HEK293 (cell line): Measurements from ENCODE around the gene PBRM1.
"Not testable (repeated sequence)": the region's sequence is repeated elsewhere in the genome, so short reads cannot be mapped to it uniquely, and the experiment has no call there.

Experiments
- CTCF ChIA-PET: fragments of 350-600 bp; formaldehyde crosslinking; extraction: SDS; loops from one replicate; lab custom pipeline; 2021; ENCODE audit warnings: antibody characterized with exemption; lab: Yijun Ruan, JAX
- POLR2A ChIA-PET: fragments of 300-600 bp; formaldehyde crosslinking; extraction: SDS; loops from one replicate; lab custom pipeline; 2020; ENCODE audit warnings: antibody characterized with exemption, inconsistent platforms; lab: Yijun Ruan, JAX
- H3K27ac ChIP-seq: fragments of 200-500 bp; sonication (Bioruptor generic); 2 replicates; pipeline ENCODE4 v1.5.1; 2014; ENCODE audit warnings: low read depth, low read length, control low read depth, inconsistent platforms; ENCODE audit errors: extremely low read depth
- H3K36me3 ChIP-seq, 2 experiments: fragments of 200-500 bp in 1 of 2; sonication (Bioruptor generic) in 1 of 2; 1 replicate in 1 of 2; 2 replicates in 1 of 2; pipeline ENCODE4 v1.5.1; 2014 to 2017; ENCODE audit warnings: inconsistent platforms in 2 of 2, low read length in 2 of 2; ENCODE audit not compliant: control insufficient read depth in 2 of 2, insufficient read depth in 1 of 2
- H3K4me1 ChIP-seq: fragments of 200-500 bp; sonication (Bioruptor generic); 2 replicates; pipeline ENCODE4 v1.5.1; 2014; ENCODE audit warnings: mild to moderate bottlenecking, low read length, inconsistent platforms; ENCODE audit not compliant: control insufficient read depth, insufficient read depth
- H3K4me3 ChIP-seq: 2 replicates; pipeline ENCODE4 v1.5.1; 2011; ENCODE audit warnings: low read depth, mild to moderate bottlenecking, control low read depth, low read length, moderate library complexity
- H3K9me3 ChIP-seq: fragments of 200-500 bp; sonication (Bioruptor generic); 2 replicates; pipeline ENCODE4 v1.5.1; 2014; ENCODE audit warnings: low read depth, low read length, inconsistent platforms; ENCODE audit not compliant: control insufficient read depth, insufficient read depth
- GLI4 ChIP-seq: fragments of 450-650 bp; formaldehyde crosslinking; IDR thresholded peaks from 2 replicates; pipeline ENCODE4 v1.5.1; 2016; ENCODE audit warnings: missing biosample characterization, missing genetic modification characterization
- KLF9 ChIP-seq: fragments of 450-650 bp; formaldehyde crosslinking; IDR thresholded peaks from 2 replicates; pipeline ENCODE4 v1.5.1; 2016; ENCODE audit warnings: missing biosample characterization, missing genetic modification characterization, low read depth
- PBX3 ChIP-seq: sonication (generic); formaldehyde crosslinking; IDR thresholded peaks from 2 replicates; pipeline ENCODE4 v1.8.1; 2022; ENCODE audit warnings: mild to moderate bottlenecking, moderate library complexity, missing genetic modification reagents
- SETDB1 ChIP-seq: IDR thresholded peaks from one replicate; pipeline ENCODE4 v1.6.1; 2017; ENCODE audit warnings: mild to moderate bottlenecking, low read length, moderate library complexity, mixed read lengths; ENCODE audit not compliant: insufficient read length
- SP3 ChIP-seq: fragments of 450-650 bp; formaldehyde crosslinking; IDR thresholded peaks from 2 replicates; pipeline ENCODE4 v1.5.1; 2016; ENCODE audit warnings: missing biosample characterization, missing genetic modification characterization
- SP7 ChIP-seq: fragments of 450-650 bp; formaldehyde crosslinking; IDR thresholded peaks from 2 replicates; pipeline ENCODE4 v1.5.1; 2016; ENCODE audit warnings: missing biosample characterization, missing genetic modification characterization
- ZNF114 ChIP-seq: fragments of 450-650 bp; formaldehyde crosslinking; IDR thresholded peaks from 2 replicates; pipeline ENCODE4 v1.5.0; 2017; ENCODE audit warnings: missing biosample characterization, missing genetic modification characterization
- ZNF132 ChIP-seq: fragments of 450-650 bp; formaldehyde crosslinking; IDR thresholded peaks from 2 replicates; pipeline ENCODE4 v1.5.1; 2017; ENCODE audit warnings: missing biosample characterization, missing genetic modification characterization, borderline replicate concordance
- ZNF184 ChIP-seq: fragments of 450-650 bp; IDR thresholded peaks from 2 replicates; pipeline ENCODE4 v1.5.1; 2018; ENCODE audit warnings: missing biosample characterization, mild to moderate bottlenecking, missing genetic modification characterization
- ZNF274 ChIP-seq, 2 experiments: fragments of 200-500 bp in 1 of 2; fragments of 450-650 bp in 1 of 2; sonication (Bioruptor generic) in 1 of 2; formaldehyde crosslinking in 1 of 2; IDR thresholded peaks; 2 replicates each; pipeline versions ENCODE4 v1.5.1 to v1.6.1; 2014 to 2016; ENCODE audit warnings: borderline replicate concordance in 1 of 2, inconsistent platforms in 1 of 2, low read length in 1 of 2, missing biosample characterization in 1 of 2, missing genetic modification characterization in 1 of 2
- ZNF37A ChIP-seq: fragments of 450-650 bp; IDR thresholded peaks from 2 replicates; pipeline ENCODE4 v1.5.1; 2018; ENCODE audit warnings: missing biosample characterization, missing genetic modification characterization
- ZNF433 ChIP-seq: fragments of 450-650 bp; formaldehyde crosslinking; IDR thresholded peaks from 2 replicates; pipeline ENCODE4 v1.5.1; 2016; ENCODE audit warnings: missing biosample characterization, missing genetic modification characterization, low read depth
- ZNF449 ChIP-seq: fragments of 450-650 bp; formaldehyde crosslinking; IDR thresholded peaks from 2 replicates; pipeline ENCODE4 v1.5.1; 2017; ENCODE audit warnings: missing biosample characterization, mild to moderate bottlenecking, missing genetic modification characterization, moderate library complexity
- ZNF473 ChIP-seq: fragments of 450-650 bp; formaldehyde crosslinking; IDR thresholded peaks from 2 replicates; pipeline ENCODE4 v1.5.1; 2017; ENCODE audit warnings: missing biosample characterization, missing genetic modification characterization
- ZNF549 ChIP-seq: fragments of 450-650 bp; IDR thresholded peaks from 2 replicates; pipeline ENCODE4 v1.5.1; 2018; ENCODE audit warnings: missing biosample characterization, missing genetic modification characterization, mild to moderate bottlenecking, inconsistent platforms, moderate library complexity
- ZNF692 ChIP-seq: fragments of 450-650 bp; formaldehyde crosslinking; IDR thresholded peaks from 2 replicates; pipeline ENCODE4 v1.5.1; 2016; ENCODE audit warnings: missing biosample characterization, missing genetic modification characterization
- ZNF768 ChIP-seq: fragments of 450-650 bp; formaldehyde crosslinking; IDR thresholded peaks from 2 replicates; pipeline ENCODE4 v1.5.1; 2018; ENCODE audit warnings: missing biosample characterization, mild to moderate bottlenecking, missing genetic modification characterization
- ZNF777 ChIP-seq: fragments of 450-650 bp; formaldehyde crosslinking; IDR thresholded peaks from 2 replicates; pipeline ENCODE4 v1.5.1; 2017; ENCODE audit warnings: missing biosample characterization, missing genetic modification characterization, borderline replicate concordance
- TF ChIP-seq, protein P1 (sequence below): fragments of 450-650 bp; formaldehyde crosslinking; IDR thresholded peaks from 2 replicates; pipeline ENCODE4 v1.5.1; 2016; ENCODE audit warnings: missing biosample characterization, missing genetic modification characterization

The PBRM1 gene

DNA sequence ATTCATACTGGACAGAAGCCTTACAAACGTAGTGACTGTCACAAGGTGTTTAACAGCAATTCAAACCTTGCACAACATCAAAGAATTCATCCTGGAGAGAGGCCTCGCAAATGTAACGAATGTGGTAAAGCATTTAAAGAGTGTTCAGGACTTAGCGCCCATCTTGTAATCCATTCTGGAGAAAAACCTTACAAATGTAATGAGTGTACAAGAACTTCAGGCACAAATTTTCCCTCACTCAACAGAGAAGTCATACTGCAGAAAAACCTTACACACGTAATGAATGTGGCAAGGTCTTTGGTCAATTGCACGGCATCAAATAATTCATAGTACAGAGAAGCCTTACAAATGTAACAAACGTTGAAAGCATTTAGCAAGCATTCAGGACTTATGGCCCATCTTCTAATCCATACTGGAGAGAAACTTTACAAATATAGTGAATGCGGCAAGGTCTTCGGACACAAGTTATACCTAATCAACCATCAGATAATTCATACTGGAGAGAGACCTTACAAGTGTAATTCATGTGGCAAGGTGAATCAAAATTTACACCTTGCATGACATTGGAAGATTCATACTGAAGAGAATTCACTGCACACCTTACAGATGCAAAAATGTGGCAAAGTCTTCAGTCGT lies 47.7 kb upstream of the PBRM1 start:
- TF ChIP-seq ZNF114 (tag by site-specific recombination) = no peak
- no peak for TF ChIP-seq PBX3
- no peak for TF ChIP-seq ZNF37A (tag by site-specific recombination)
- no peak for TF ChIP-seq KLF9
- TF ChIP-seq ZNF274 (IDR thresholded peaks at IDR 0.05; ENCODE audit: low read length) = no peak
- TF ChIP-seq ZNF274 (tag by site-specific recombination; IDR thresholded peaks at IDR 0.05; ENCODE audit: borderline replicate concordance) = peak; percentile 47; the same call in 1 of the 2 replicates
- TF ChIP-seq ZNF549 = no peak
- TF ChIP-seq ZNF132 (tag by site-specific recombination) = no peak
- TF ChIP-seq SP3 (tag by site-specific recombination) = no peak
- no peak for TF ChIP-seq GLI4
- no peak for TF ChIP-seq ZNF473 (tag by site-specific recombination)
- peak; percentile 83 for TF ChIP-seq SETDB1
- no peak for TF ChIP-seq ZNF777 (tag by site-specific recombination)
- Histone ChIP-seq H3K4me3 (no peak overlapping the region), H3K4me1 (no peaks in the 10 kb centered on the region), H3K36me3 (peaks cover 15 to 77% of the 10 kb centered on the region in 2 experiments), H3K27ac (no peak overlapping the region), H3K9me3 (no peaks in the 10 kb centered on the region)
- POLR2A ChIA-PET = no interaction called here
- CTCF ChIA-PET = no interaction called here

DNA sequence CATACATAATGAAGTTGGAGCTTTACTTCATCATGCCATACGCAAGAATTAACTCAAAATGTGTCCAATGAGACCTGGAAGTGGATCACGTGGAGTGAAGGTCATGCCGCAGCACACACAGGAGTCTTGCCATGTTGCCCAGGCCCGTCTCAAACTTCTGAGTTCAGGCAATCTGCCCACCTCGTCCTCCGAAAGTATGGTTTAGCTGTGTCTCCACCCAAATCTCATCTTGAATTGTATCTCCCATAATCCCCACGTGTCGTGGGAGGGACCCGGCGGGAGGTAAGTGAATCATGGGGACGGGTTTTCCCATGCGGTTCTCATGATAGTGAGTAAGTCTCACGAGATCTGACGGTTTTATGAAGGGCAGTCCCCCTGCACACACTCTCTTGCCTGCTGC lies 45.9 kb upstream of the PBRM1 start:
- ChIA-PET CTCF (no interaction called here), POLR2A (no interaction called here)
- no peaks in the 10 kb centered on the region for H3K4me1 ChIP-seq
- no peaks in the 10 kb centered on the region for H3K9me3 ChIP-seq
- TF ChIP-seq, protein P1, sequence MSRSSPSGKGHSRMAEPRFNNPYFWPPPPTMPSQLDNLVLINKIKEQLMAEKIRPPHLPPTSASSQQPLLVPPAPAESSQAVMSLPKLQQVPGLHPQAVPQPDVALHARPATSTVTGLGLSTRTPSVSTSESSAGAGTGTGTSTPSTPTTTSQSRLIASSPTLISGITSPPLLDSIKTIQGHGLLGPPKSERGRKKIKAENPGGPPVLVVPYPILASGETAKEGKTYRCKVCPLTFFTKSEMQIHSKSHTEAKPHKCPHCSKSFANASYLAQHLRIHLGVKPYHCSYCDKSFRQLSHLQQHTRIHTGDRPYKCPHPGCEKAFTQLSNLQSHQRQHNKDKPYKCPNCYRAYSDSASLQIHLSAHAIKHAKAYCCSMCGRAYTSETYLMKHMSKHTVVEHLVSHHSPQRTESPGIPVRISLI = no peak
- TF ChIP-seq SP7 (tag by site-specific recombination) (no peak), ZNF114 (tag by site-specific recombination) (no peak), ZNF433 (tag by site-specific recombination) (no peak), ZNF692 (tag by site-specific recombination) (no peak)
- TF ChIP-seq, all 188 proteins: peak for 0
- H3K36me3 ChIP-seq = peaks cover 7 to 69% of the 10 kb centered on the region in 2 experiments
- no peak overlapping the region for H3K27ac ChIP-seq
- no peak overlapping the region for H3K4me3 ChIP-seq

DNA sequence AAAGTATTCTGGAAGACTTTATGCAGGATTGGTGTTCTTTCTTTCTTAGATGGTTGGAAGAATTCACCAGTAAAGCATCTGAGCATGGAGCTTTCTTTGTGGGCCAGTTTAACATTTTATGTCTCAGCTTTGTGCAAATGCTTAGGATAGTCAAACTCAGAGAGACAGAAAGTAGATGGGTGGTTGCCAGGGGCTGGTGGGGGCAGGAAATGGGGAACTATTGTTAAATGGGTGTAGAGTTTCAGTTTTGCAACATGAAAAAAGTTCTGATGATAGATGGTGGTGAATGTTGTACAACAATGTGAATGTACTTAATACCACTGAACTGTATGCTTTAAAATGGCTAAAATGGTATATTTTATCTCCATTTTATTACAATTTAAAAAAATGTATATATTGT lies 45.0 kb upstream of the PBRM1 start:
- ChIA-PET CTCF (interaction anchor here (1.1 kb wide), 1 partner anchor 8 kb away, joined by 3 read pairs; no protein-coding TSS in a partner anchor), POLR2A (no interaction called here)
- H3K36me3 ChIP-seq = peaks cover 7 to 61% of the 10 kb centered on the region in 2 experiments
- H3K27ac ChIP-seq = no peak overlapping the region
- no peaks in the 10 kb centered on the region for H3K9me3 ChIP-seq
- no peaks in the 10 kb centered on the region for H3K4me1 ChIP-seq
- TF ChIP-seq ZNF449 (tag by site-specific recombination) = no peak
- TF ChIP-seq ZNF184 (tag by site-specific recombination) = no peak
- TF ChIP-seq ZNF768 = no peak
- TF ChIP-seq, all 188 proteins: peak for 0
- H3K4me3 ChIP-seq = no peak overlapping the region

DNA sequence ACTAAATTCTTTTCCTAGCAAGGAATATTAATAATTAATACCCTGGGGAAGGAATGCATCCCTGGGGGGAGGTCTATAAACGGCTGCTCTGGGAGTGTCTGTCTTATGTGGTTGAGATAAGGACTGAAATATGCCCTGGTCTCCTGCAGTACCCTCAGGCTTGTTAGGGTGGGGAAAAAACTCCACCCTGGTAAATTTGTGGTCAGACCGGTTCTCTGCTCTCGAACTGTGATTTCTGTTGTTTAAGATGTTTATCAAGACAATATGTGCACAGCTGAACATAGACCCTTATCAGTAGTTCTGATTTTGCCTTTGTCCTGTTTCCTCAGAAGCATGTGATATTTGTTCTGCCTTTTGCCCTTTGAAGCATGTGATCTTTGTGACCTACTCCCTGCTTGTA lies 43.0 kb upstream of the PBRM1 start:
- CTCF ChIA-PET, H3K27ac ChIP-seq, H3K4me1 ChIP-seq, POLR2A ChIA-PET, H3K4me3 ChIP-seq, H3K9me3 ChIP-seq: not testable (repeated sequence)
- H3K36me3 ChIP-seq = peaks cover 0 to 45% of the 10 kb centered on the region in 2 experiments; a peak in 2 of 3 replicates
